Keratinocyte (primary cell): ENCODE results near the gene BEST1. TPM values are rescaled to one million over a fixed set of nuclear protein-coding genes. Genes with fewer than 3 reads are reported as not detected.

ENCODE experiments used
- DNase-seq: peaks from one replicate; pipeline ENCODE4 v3.0.0-alpha.2; 2011; ENCODE audit warnings: low read depth, missing footprints, low spot score
- FAIRE-seq: peaks from 2 replicates; lab custom pipeline; 2011; peaks lifted over from hg19 to GRCh38; lab: Jason Lieb, UNC
- H2AFZ ChIP-seq: 2 replicates; pipeline ENCODE4 v1.6.0; 2012; ENCODE audit warnings: low read length, control low read depth, inconsistent platforms; ENCODE audit not compliant: control insufficient read depth
- H3K27ac ChIP-seq: 2 replicates; pipeline ENCODE4 v1.5.1; 2011; ENCODE audit warnings: low read length; ENCODE audit not compliant: control insufficient read depth, insufficient read depth
- H3K27me3 ChIP-seq: 3 replicates; pipeline ENCODE4 v1.6.0; 2011; ENCODE audit warnings: low read length; ENCODE audit not compliant: control insufficient read depth, insufficient read depth; ENCODE audit errors: extremely low read depth
- H3K36me3 ChIP-seq, 2 experiments: 2 replicates in 1 of 2; 3 replicates in 1 of 2; pipeline ENCODE4 v1.5.1; 2011; ENCODE audit warnings: low read length in 2 of 2, mild to moderate bottlenecking in 1 of 2; ENCODE audit not compliant: control insufficient read depth in 2 of 2, insufficient read depth in 2 of 2; ENCODE audit errors: extremely low read depth in 1 of 2
- H3K4me1 ChIP-seq: 3 replicates; pipeline ENCODE4 v1.5.1; 2011; ENCODE audit warnings: low read length; ENCODE audit not compliant: control insufficient read depth, insufficient read depth; ENCODE audit errors: extremely low read depth
- H3K4me2 ChIP-seq: 3 replicates; pipeline ENCODE4 v1.6.0; 2011; ENCODE audit warnings: low read depth, low read length; ENCODE audit not compliant: control insufficient read depth, insufficient read depth; ENCODE audit errors: extremely low read depth
- H3K4me3 ChIP-seq, 3 experiments: fragments of 200-600 bp in 1 of 3; sonication (generic) in 1 of 3; 2 replicates in 2 of 3; 3 replicates in 1 of 3; pipeline ENCODE4 v1.5.1; 2011 to 2016; ENCODE audit warnings: low read length in 3 of 3, mild to moderate bottlenecking in 3 of 3, control low read depth in 2 of 3, inconsistent platforms in 1 of 3, low read depth in 1 of 3, mixed read lengths in 1 of 3, mixed run types in 1 of 3, moderate library complexity in 1 of 3; ENCODE audit not compliant: control insufficient read depth in 2 of 3, insufficient read depth in 2 of 3; ENCODE audit errors: extremely low read depth in 1 of 3
- H3K79me2 ChIP-seq: 2 replicates; pipeline ENCODE4 v1.6.0; 2012; ENCODE audit warnings: low read length; ENCODE audit not compliant: control insufficient read depth, insufficient read depth
- H3K9ac ChIP-seq: 3 replicates; pipeline ENCODE4 v1.6.0; 2011; ENCODE audit warnings: low read length; ENCODE audit not compliant: control insufficient read depth, insufficient read depth; ENCODE audit errors: extremely low read depth
- H3K9me1 ChIP-seq: 3 replicates; pipeline ENCODE4 v1.6.0; 2011; ENCODE audit warnings: low read length; ENCODE audit not compliant: control insufficient read depth, insufficient read depth; ENCODE audit errors: extremely low read depth
- H3K9me3 ChIP-seq: 2 replicates; pipeline ENCODE4 v1.5.1; 2012; ENCODE audit warnings: low read depth, low read length; ENCODE audit not compliant: control insufficient read depth
- H4K20me1 ChIP-seq: 3 replicates; pipeline ENCODE4 v1.6.0; 2011; ENCODE audit warnings: low read length; ENCODE audit not compliant: control insufficient read depth, insufficient read depth; ENCODE audit errors: extremely low read depth
- CTCF ChIP-seq, 3 experiments: IDR thresholded peaks in 1 of 3; conservative IDR thresholded peaks in 1 of 3; optimal IDR thresholded peaks in 1 of 3; 2 replicates in 2 of 3; 3 replicates in 1 of 3; pipeline versions ENCODE3 to v1.5.1; 2011; ENCODE audit warnings: low read length in 3 of 3, mild to moderate bottlenecking in 3 of 3, moderate library complexity in 2 of 3, control low read depth in 1 of 3, inconsistent platforms in 1 of 3; ENCODE audit not compliant: insufficient read depth in 2 of 3; ENCODE audit errors: extremely low read depth in 1 of 3
- EZH2 ChIP-seq: IDR thresholded peaks from one replicate; pipeline ENCODE4 v1.6.1; 2012; ENCODE audit warnings: inconsistent platforms, mild to moderate bottlenecking, low read length, moderate library complexity
- dilution Hi-C: fragments of 300-500 bp; cut with MboI; formaldehyde crosslinking; loops from one replicate; pipeline ENCODE4 v1.7.0; 2020; ENCODE audit warnings: low sequenced_read_pairs; ENCODE audit not compliant: extremely low pct_ligation_motif_present
- polyA plus RNA-seq, 5 experiments: library from polyadenylated mRNA; depleted of rRNA in 3 of 5; stranded (reverse) in 3 of 5; stranded (forward) in 1 of 5; unstranded in 1 of 5; fragments of >200 nt; gene quantifications; 1 replicate in 1 of 5; 2 replicates in 3 of 5; 3 replicates in 1 of 5; pipeline versions ENCODE4 v1.2.1 to v1.2.3, GENCODE V29; 2011 to 2012; ENCODE audit warnings: missing spikeins in 2 of 5, low read depth in 1 of 5, low replicate concordance in 1 of 5

BEST1 gene
- polyA plus RNA-seq, 1 donor (not counting 4 experiments of a cell fraction or from before 2014, with no cell fraction given), result 0.13 TPM

GRCh38 chr11:61911701-61912529 lies 38.2 kb upstream of the BEST1 start:
- H3K9me1 ChIP-seq, result no peaks in the 10 kb centered on the region
- no peak overlapping the region for H3K27ac ChIP-seq
- FAIRE-seq (no peak), DNase-seq (no peak)
- H3K79me2 ChIP-seq, result no peaks in the 10 kb centered on the region
- H3K4me1 ChIP-seq, result no peaks in the 10 kb centered on the region
- no peaks in the 10 kb centered on the region for H3K36me3 ChIP-seq
- no peak overlapping the region for H3K4me2 ChIP-seq
- H3K4me3 ChIP-seq, result no peak overlapping the region
- no peak overlapping the region for H3K9ac ChIP-seq
- TF ChIP-seq EZH2 (no peak), CTCF (optimal IDR thresholded peaks at IDR 0.05 in 1 of 3, IDR thresholded peaks at IDR 0.05 in 1 of 3, conservative IDR thresholded peaks at IDR 0.05 in 1 of 3; ENCODE audit: extremely low read depth in 1 of 3, insufficient read depth in 2 of 3, low read length in 3 of 3) (no peak)
- no peak overlapping the region for H2AFZ ChIP-seq
- dilution Hi-C loops, result loop anchor here (25.0 kb wide), 1 partner anchor 175 kb away; no protein-coding TSS in a partner anchor
- peaks cover 12% of the 10 kb centered on the region for H3K27me3 ChIP-seq
- no peaks in the 10 kb centered on the region for H3K9me3 ChIP-seq
- H4K20me1 ChIP-seq, result peaks cover 3% of the 10 kb centered on the region

- no peaks in the 10 kb centered on the region for H3K9me1 ChIP-seq
- dilution Hi-C loops, result loop anchor here (25.0 kb wide), 1 partner anchor 175 kb away; no protein-coding TSS in a partner anchor
- H3K4me1 ChIP-seq, result no peaks in the 10 kb centered on the region
- H3K79me2 ChIP-seq, result no peaks in the 10 kb centered on the region
- no peak for TF ChIP-seq CTCF (optimal IDR thresholded peaks at IDR 0.05 in 1 of 3, IDR thresholded peaks at IDR 0.05 in 1 of 3, conservative IDR thresholded peaks at IDR 0.05 in 1 of 3; ENCODE audit: extremely low read depth in 1 of 3, insufficient read depth in 2 of 3, low read length in 3 of 3)
- TF ChIP-seq EZH2, result no peak
- H3K4me2 ChIP-seq, result no peak overlapping the region
- FAIRE-seq (no peak), DNase-seq (no peak)
- H4K20me1 ChIP-seq, result peaks cover 3% of the 10 kb centered on the region
- no peak overlapping the region for H3K27ac ChIP-seq
- no peaks in the 10 kb centered on the region for H3K36me3 ChIP-seq
- H3K9me3 ChIP-seq, result no peaks in the 10 kb centered on the region
- no peak overlapping the region for H3K4me3 ChIP-seq
- H2AFZ ChIP-seq, result no peak overlapping the region
- no peak overlapping the region for H3K9ac ChIP-seq
- peaks cover 15% of the 10 kb centered on the region for H3K27me3 ChIP-seq
These were observed 37.6 kb upstream of the BEST1 start for GRCh38 chr11:61912530-61912898.
